GM18505 (cell line): ENCODE data around the gene P2RY2.

Experiments
- ATAC-seq: cut with Tn5 transposase; IDR thresholded peaks from one replicate; pipeline ENCODE4 v1.9.1; 2021; ENCODE audit not compliant: unreplicated experiment
- POLR2A ChIP-seq: IDR thresholded peaks from 4 replicates; pipeline ENCODE4 v1.6.1; 2011; ENCODE audit warnings: borderline replicate concordance; ENCODE audit not compliant: insufficient read depth, insufficient read length; ENCODE audit errors: extremely low read depth

The P2RY2 gene

GRCh38 chr11:73218106-73218829 is at the start of gene P2RY2:
TSS of gene P2RY2 (plus strand) at chr11:73218281. CDS start at chr11:73234160, 15,879 bp downstream.
- no peak for ATAC-seq
- no peak for TF ChIP-seq POLR2A

GRCh38 chr11:73168925-73169579 is 49.0 kb upstream of the P2RY2 start:
- TF ChIP-seq POLR2A, result no peak
- ATAC-seq, result no peak

- no peak for TF ChIP-seq POLR2A
- no peak for ATAC-seq
Observed at GRCh38 chr11:73170140-73170539, 47.9 kb upstream of the P2RY2 start.

- no peak for ATAC-seq
- TF ChIP-seq POLR2A, result no peak
Observed at GRCh38 chr11:73171436-73172161, 46.5 kb upstream of the P2RY2 start.

GRCh38 chr11:73172992-73173656 is 45.0 kb upstream of the P2RY2 start:
- no peak for ATAC-seq
- TF ChIP-seq POLR2A, result no peak

- ATAC-seq, result no peak
- TF ChIP-seq POLR2A, result no peak
Observed at GRCh38 chr11:73173755-73174494, 44.2 kb upstream of the P2RY2 start.

- TF ChIP-seq POLR2A, result no peak
- no peak for ATAC-seq
Observed at GRCh38 chr11:73174495-73174791, 43.6 kb upstream of the P2RY2 start.

GRCh38 chr11:73175551-73176144 is 42.4 kb upstream of the P2RY2 start:
- no peak for ATAC-seq
- TF ChIP-seq POLR2A, result no peak

- no peak for ATAC-seq
- no peak for TF ChIP-seq POLR2A
Observed at GRCh38 chr11:73176145-73176873, 41.8 kb upstream of the P2RY2 start.

GRCh38 chr11:73176874-73177155 is 41.3 kb upstream of the P2RY2 start:
- TF ChIP-seq POLR2A, result no peak
- ATAC-seq, result no peak

- ATAC-seq, result no peak
- TF ChIP-seq POLR2A, result no peak
Observed at GRCh38 chr11:73177380-73177777, 40.7 kb upstream of the P2RY2 start.
